HUES6 (cell line): ENCODE measurements around the gene ATG7.

Source experiments
- H3K27ac ChIP-seq: 2 replicates; pipeline ENCODE4 v1.7.0; 2013; ENCODE audit warnings: low read depth, mild to moderate bottlenecking, low read length, inconsistent platforms
- H3K27me3 ChIP-seq: 2 replicates; pipeline ENCODE4 v1.6.1; 2013; ENCODE audit warnings: low read length; ENCODE audit not compliant: control insufficient read depth, insufficient read depth
- H3K36me3 ChIP-seq: 2 replicates; pipeline ENCODE4 v1.6.1; 2013; ENCODE audit warnings: low read length; ENCODE audit not compliant: control insufficient read depth, insufficient read depth
- H3K4me1 ChIP-seq: 2 replicates; pipeline ENCODE4 v1.6.1; 2013; ENCODE audit warnings: low read length; ENCODE audit not compliant: control insufficient read depth, insufficient read depth
- H3K4me3 ChIP-seq: 2 replicates; pipeline ENCODE4 v1.5.1; 2013; ENCODE audit warnings: low read depth, low read length
- H3K9ac ChIP-seq: one replicate; pipeline ENCODE4 v1.6.1; 2013; ENCODE audit warnings: mild to moderate bottlenecking, low read length
- H3K9me3 ChIP-seq: 2 replicates; pipeline ENCODE4 v1.6.1; 2013; ENCODE audit warnings: low read depth, low read length; ENCODE audit not compliant: control insufficient read depth, insufficient read depth

Gene ATG7

GRCh38 chr3:11538581-11538980, 266.4 kb downstream of the ATG7 start:
- Histone ChIP-seq H3K9ac (no peak overlapping the region), H3K9me3 (no peaks in the 10 kb centered on the region), H3K27me3 (no peaks in the 10 kb centered on the region), H3K4me1 (peaks cover 5% of the 10 kb centered on the region; the same call in 1 of the 2 replicates), H3K36me3 (no peaks in the 10 kb centered on the region), H3K4me3 (no peak overlapping the region), H3K27ac (no peak overlapping the region)

- Histone ChIP-seq H3K9me3 (no peaks in the 10 kb centered on the region), H3K9ac (no peak overlapping the region), H3K27me3 (no peaks in the 10 kb centered on the region), H3K36me3 (no peaks in the 10 kb centered on the region), H3K27ac (no peak overlapping the region), H3K4me1 (peaks cover 5% of the 10 kb centered on the region; the same call in 1 of the 2 replicates), H3K4me3 (no peak overlapping the region)
These were observed 267.0 kb downstream of the ATG7 start for GRCh38 chr3:11539218-11539617.

- no peak overlapping the region for H3K9ac ChIP-seq
- no peaks in the 10 kb centered on the region for H3K36me3 ChIP-seq
- no peaks in the 10 kb centered on the region for H3K27me3 ChIP-seq
- H3K9me3 ChIP-seq = no peaks in the 10 kb centered on the region
- peaks cover 5% of the 10 kb centered on the region; the same call in 1 of the 2 replicates for H3K4me1 ChIP-seq
- no peak overlapping the region for H3K27ac ChIP-seq
- H3K4me3 ChIP-seq = no peak overlapping the region
These were observed 267.5 kb downstream of the ATG7 start for GRCh38 chr3:11539677-11540076.

- H3K4me1 ChIP-seq = peaks cover 2% of the 10 kb centered on the region; the same call in 1 of the 2 replicates
- H3K9me3 ChIP-seq = no peaks in the 10 kb centered on the region
- no peak overlapping the region for H3K9ac ChIP-seq
- H3K27me3 ChIP-seq = no peaks in the 10 kb centered on the region
- no peaks in the 10 kb centered on the region for H3K36me3 ChIP-seq
- no peak overlapping the region for H3K27ac ChIP-seq
- no peak overlapping the region for H3K4me3 ChIP-seq
These were observed 269.4 kb downstream of the ATG7 start for GRCh38 chr3:11541321-11542303.

- Histone ChIP-seq H3K27ac (no peak overlapping the region), H3K9me3 (no peaks in the 10 kb centered on the region), H3K9ac (no peak overlapping the region), H3K4me1 (peaks cover 2% of the 10 kb centered on the region; the same call in 1 of the 2 replicates), H3K36me3 (no peaks in the 10 kb centered on the region), H3K4me3 (no peak overlapping the region), H3K27me3 (no peaks in the 10 kb centered on the region)
These were observed 270.4 kb downstream of the ATG7 start for GRCh38 chr3:11542551-11542950.

- H3K9ac ChIP-seq = no peak overlapping the region
- no peaks in the 10 kb centered on the region for H3K36me3 ChIP-seq
- H3K9me3 ChIP-seq = no peaks in the 10 kb centered on the region
- peaks cover 2% of the 10 kb centered on the region; the same call in 1 of the 2 replicates for H3K4me1 ChIP-seq
- H3K4me3 ChIP-seq = no peak overlapping the region
- H3K27ac ChIP-seq = no peak overlapping the region
- H3K27me3 ChIP-seq = no peaks in the 10 kb centered on the region
These were observed 271.1 kb downstream of the ATG7 start for GRCh38 chr3:11543141-11543947.

GRCh38 chr3:11543948-11544387, 271.8 kb downstream of the ATG7 start:
- Histone ChIP-seq H3K4me1 (peaks cover 2% of the 10 kb centered on the region; the same call in 1 of the 2 replicates), H3K9ac (no peak overlapping the region), H3K27me3 (no peaks in the 10 kb centered on the region), H3K27ac (no peak overlapping the region; the same call in 1 of the 2 replicates), H3K9me3 (no peaks in the 10 kb centered on the region), H3K4me3 (no peak overlapping the region), H3K36me3 (no peaks in the 10 kb centered on the region)

GRCh38 chr3:11544412-11545181, 272.4 kb downstream of the ATG7 start:
- Histone ChIP-seq H3K36me3 (no peaks in the 10 kb centered on the region), H3K4me1 (peaks cover 2% of the 10 kb centered on the region; the same call in 1 of the 2 replicates), H3K9ac (no peak overlapping the region), H3K9me3 (no peaks in the 10 kb centered on the region), H3K4me3 (no peak overlapping the region), H3K27ac (peak overlapping the region; percentile 9; the same call in 1 of the 2 replicates), H3K27me3 (no peaks in the 10 kb centered on the region)

GRCh38 chr3:11545186-11545851, 273.1 kb downstream of the ATG7 start:
- Histone ChIP-seq H3K36me3 (no peaks in the 10 kb centered on the region), H3K27ac (no peak overlapping the region), H3K4me3 (no peak overlapping the region), H3K9me3 (no peaks in the 10 kb centered on the region), H3K27me3 (no peaks in the 10 kb centered on the region), H3K4me1 (peaks cover 2% of the 10 kb centered on the region; the same call in 1 of the 2 replicates), H3K9ac (no peak overlapping the region)
